Measurements from ENCODE around the gene PCDHA1. TPM values are rescaled to one million over a fixed set of nuclear protein-coding genes. Genes with fewer than 3 reads are reported as not detected.

PCDHA1 gene
- total and polyA plus RNA-seq, 7 experiments from 2014 or later, result not detected

GRCh38 chr5:140986117-140986521 lies 200.2 kb downstream of the PCDHA1 start:
- intact Hi-C loops (cut with micrococcal nuclease), result no loop called here
- Histone ChIP-seq H3K9me3 (ENCODE audit: control insufficient read depth in 2 of 3, low read length in 3 of 3) (no peaks in the 10 kb centered on the region), H3K4me1 (ENCODE audit: control insufficient read depth in 2 of 2, insufficient read depth in 2 of 2, low read length in 2 of 2) (no peaks in the 10 kb centered on the region), H3K36me3 (ENCODE audit: control insufficient read depth in 2 of 3, insufficient read depth in 3 of 3, low read length in 3 of 3) (no peaks in the 10 kb centered on the region), H3K4me3 (ENCODE audit: low read length) (no peak overlapping the region), H3K27ac (ENCODE audit: low read depth, low read length) (no peak overlapping the region), H3K27me3 (ENCODE audit: control insufficient read depth in 2 of 2, insufficient read depth in 2 of 2, low read length in 2 of 2) (peaks cover 0 to 3% of the 10 kb centered on the region in 2 donors)
- Mint-ChIP-seq H3K36me3 (no peaks in the 10 kb centered on the region), H3K27me3 (peaks cover 0 to 34% (median 23%) of the 10 kb centered on the region in 5 donors), H3K4me1 (no peaks in the 10 kb centered on the region), H3K9me3 (peaks cover 0 to 10% (median 0%) of the 10 kb centered on the region in 11 donors), H3K4me3 (no peak overlapping the region), H3K27ac (no peak overlapping the region)
- ATAC-seq, result no peak
- POLR2A ChIA-PET, result no interaction called here
- no peak for DNase-seq
- CTCF ChIA-PET, result no interaction called here

- H3K27ac Mint-ChIP-seq, result no peak overlapping the region
- peaks cover 0 to 43% (median 26%) of the 10 kb centered on the region in 5 donors for H3K27me3 Mint-ChIP-seq
- peaks cover 0 to 4% (median 0%) of the 10 kb centered on the region in 11 donors for H3K9me3 Mint-ChIP-seq
- no peaks in the 10 kb centered on the region for H3K4me1 ChIP-seq (ENCODE audit: control insufficient read depth in 2 of 2, insufficient read depth in 2 of 2, low read length in 2 of 2)
- no peak overlapping the region for H3K4me3 ChIP-seq (ENCODE audit: low read length)
- CTCF ChIA-PET, result no interaction called here
- H3K27ac ChIP-seq (ENCODE audit: low read depth, low read length), result no peak overlapping the region
- peaks cover 0 to 3% of the 10 kb centered on the region in 2 donors for H3K27me3 ChIP-seq (ENCODE audit: control insufficient read depth in 2 of 2, insufficient read depth in 2 of 2, low read length in 2 of 2)
- no peaks in the 10 kb centered on the region for H3K4me1 Mint-ChIP-seq
- intact Hi-C loops (cut with micrococcal nuclease), result no loop called here
- H3K36me3 Mint-ChIP-seq, result peaks cover 0 to 4% (median 0%) of the 10 kb centered on the region in 5 donors
- ATAC-seq, result no peak
- POLR2A ChIA-PET, result no interaction called here
- no peak overlapping the region for H3K4me3 Mint-ChIP-seq
- H3K36me3 ChIP-seq (ENCODE audit: control insufficient read depth in 2 of 3, insufficient read depth in 3 of 3, low read length in 3 of 3), result no peaks in the 10 kb centered on the region
- no peak for DNase-seq
- H3K9me3 ChIP-seq (ENCODE audit: control insufficient read depth in 2 of 3, low read length in 3 of 3), result no peaks in the 10 kb centered on the region
Measured at GRCh38 chr5:140988100-140988499, 202.2 kb downstream of the PCDHA1 start.

GRCh38 chr5:140988608-140989007 lies 202.7 kb downstream of the PCDHA1 start:
- Mint-ChIP-seq H3K27ac (no peak overlapping the region), H3K4me1 (no peaks in the 10 kb centered on the region), H3K36me3 (peaks cover 0 to 4% (median 0%) of the 10 kb centered on the region in 5 donors), H3K9me3 (peaks cover 0 to 4% (median 0%) of the 10 kb centered on the region in 11 donors), H3K27me3 (peaks cover 0 to 43% (median 26%) of the 10 kb centered on the region in 5 donors), H3K4me3 (no peak overlapping the region)
- DNase-seq (no peak), ATAC-seq (no peak)
- Histone ChIP-seq H3K4me1 (ENCODE audit: control insufficient read depth in 2 of 2, insufficient read depth in 2 of 2, low read length in 2 of 2) (no peaks in the 10 kb centered on the region), H3K4me3 (ENCODE audit: low read length) (no peak overlapping the region), H3K27ac (ENCODE audit: low read depth, low read length) (no peak overlapping the region), H3K9me3 (ENCODE audit: control insufficient read depth in 2 of 3, low read length in 3 of 3) (no peaks in the 10 kb centered on the region), H3K27me3 (ENCODE audit: control insufficient read depth in 2 of 2, insufficient read depth in 2 of 2, low read length in 2 of 2) (peaks cover 0 to 3% of the 10 kb centered on the region in 2 donors), H3K36me3 (ENCODE audit: control insufficient read depth in 2 of 3, insufficient read depth in 3 of 3, low read length in 3 of 3) (no peaks in the 10 kb centered on the region)
- ChIA-PET CTCF (no interaction called here), POLR2A (no interaction called here)
- intact Hi-C loops (cut with micrococcal nuclease), result no loop called here

GRCh38 chr5:140989254-140990020 lies 203.5 kb downstream of the PCDHA1 start:
- H3K4me3 Mint-ChIP-seq, result no peak overlapping the region
- no peak overlapping the region for H3K4me3 ChIP-seq (ENCODE audit: low read length)
- H3K36me3 ChIP-seq (ENCODE audit: control insufficient read depth in 2 of 3, insufficient read depth in 3 of 3, low read length in 3 of 3), result no peaks in the 10 kb centered on the region
- H3K4me1 ChIP-seq (ENCODE audit: control insufficient read depth in 2 of 2, insufficient read depth in 2 of 2, low read length in 2 of 2), result no peaks in the 10 kb centered on the region
- DNase-seq (no peak), ATAC-seq (no peak)
- no peaks in the 10 kb centered on the region for H3K9me3 ChIP-seq (ENCODE audit: control insufficient read depth in 2 of 3, low read length in 3 of 3)
- intact Hi-C loops (cut with micrococcal nuclease), result no loop called here
- no peaks in the 10 kb centered on the region for H3K4me1 Mint-ChIP-seq
- ChIA-PET CTCF (interaction anchor here (0.6 kb wide), 1 partner anchor 217 kb away, joined by 3 read pairs; no protein-coding TSS in a partner anchor), POLR2A (no interaction called here)
- H3K27ac Mint-ChIP-seq, result no peak overlapping the region
- H3K36me3 Mint-ChIP-seq, result peaks cover 0 to 4% (median 0%) of the 10 kb centered on the region in 5 donors
- peaks cover 0 to 43% (median 27%) of the 10 kb centered on the region in 5 donors for H3K27me3 Mint-ChIP-seq
- H3K9me3 Mint-ChIP-seq, result peaks cover 0 to 4% (median 0%) of the 10 kb centered on the region in 11 donors
- no peak overlapping the region for H3K27ac ChIP-seq (ENCODE audit: low read depth, low read length)
- peaks cover 0 to 3% of the 10 kb centered on the region in 2 donors for H3K27me3 ChIP-seq (ENCODE audit: control insufficient read depth in 2 of 2, insufficient read depth in 2 of 2, low read length in 2 of 2)

GRCh38 chr5:140992828-140993227 lies 206.9 kb downstream of the PCDHA1 start:
- Histone ChIP-seq H3K27me3 (ENCODE audit: control insufficient read depth in 2 of 2, insufficient read depth in 2 of 2, low read length in 2 of 2) (peaks cover 0 to 3% of the 10 kb centered on the region in 2 donors), H3K36me3 (ENCODE audit: control insufficient read depth in 2 of 3, insufficient read depth in 3 of 3, low read length in 3 of 3) (no peaks in the 10 kb centered on the region), H3K4me3 (ENCODE audit: low read length) (no peak overlapping the region), H3K27ac (ENCODE audit: low read depth, low read length) (no peak overlapping the region), H3K4me1 (ENCODE audit: control insufficient read depth in 2 of 2, insufficient read depth in 2 of 2, low read length in 2 of 2) (no peaks in the 10 kb centered on the region), H3K9me3 (ENCODE audit: control insufficient read depth in 2 of 3, low read length in 3 of 3) (no peaks in the 10 kb centered on the region)
- Mint-ChIP-seq H3K9me3 (peaks cover 0 to 12% (median 2%) of the 10 kb centered on the region in 11 donors), H3K36me3 (peaks cover 0 to 4% (median 0%) of the 10 kb centered on the region in 5 donors), H3K27me3 (peaks cover 0 to 43% (median 22%) of the 10 kb centered on the region in 5 donors), H3K4me3 (no peak overlapping the region), H3K27ac (no peak overlapping the region), H3K4me1 (no peaks in the 10 kb centered on the region)
- ATAC-seq (no peak), DNase-seq (no peak)
- intact Hi-C loops (cut with micrococcal nuclease), result no loop called here
- ChIA-PET POLR2A (no interaction called here), CTCF (no interaction called here)

- no peak overlapping the region for H3K4me3 Mint-ChIP-seq
- H3K27me3 ChIP-seq (ENCODE audit: control insufficient read depth in 2 of 2, insufficient read depth in 2 of 2, low read length in 2 of 2), result no peaks in the 10 kb centered on the region
- no peak overlapping the region for H3K4me3 ChIP-seq (ENCODE audit: low read length)
- ChIA-PET POLR2A (no interaction called here), CTCF (no interaction called here)
- no peak for DNase-seq
- peaks cover 0 to 12% (median 3%) of the 10 kb centered on the region in 11 donors for H3K9me3 Mint-ChIP-seq
- intact Hi-C loops (cut with micrococcal nuclease), result no loop called here
- H3K36me3 ChIP-seq (ENCODE audit: control insufficient read depth in 2 of 3, insufficient read depth in 3 of 3, low read length in 3 of 3), result no peaks in the 10 kb centered on the region
- H3K27me3 Mint-ChIP-seq, result peaks cover 1 to 38% (median 20%) of the 10 kb centered on the region in 5 donors
- no peaks in the 10 kb centered on the region for H3K4me1 ChIP-seq (ENCODE audit: control insufficient read depth in 2 of 2, insufficient read depth in 2 of 2, low read length in 2 of 2)
- no peaks in the 10 kb centered on the region for H3K9me3 ChIP-seq (ENCODE audit: control insufficient read depth in 2 of 3, low read length in 3 of 3)
- ATAC-seq, result no peak
- peaks cover 0 to 4% (median 0%) of the 10 kb centered on the region in 5 donors for H3K36me3 Mint-ChIP-seq
- H3K27ac ChIP-seq (ENCODE audit: low read depth, low read length), result no peak overlapping the region
- H3K27ac Mint-ChIP-seq, result no peak overlapping the region
- H3K4me1 Mint-ChIP-seq, result peaks cover 0 to 2% (median under 1%) of the 10 kb centered on the region in 7 donors
Measured at GRCh38 chr5:140996060-140996459, 210.1 kb downstream of the PCDHA1 start.

Measured in naive thymus-derived CD4-positive, alpha-beta T cell (primary cell).